Skin of body (tissue), 2 donors: Measurements from ENCODE around the gene FETUB. TPM values are rescaled to one million over a fixed set of nuclear protein-coding genes. Genes with fewer than 3 reads are reported as not detected.

Source experiments
- DNase-seq: peaks from one replicate; lab custom pipeline; 2025; lab: John Stamatoyannopoulos, UW
- total RNA-seq: library from RNA; depleted of rRNA; stranded (reverse); fragments of >200 nt; gene quantifications from one replicate; pipeline ENCODE4 v1.2.3, GENCODE V29; 2014

FETUB gene, protein sequence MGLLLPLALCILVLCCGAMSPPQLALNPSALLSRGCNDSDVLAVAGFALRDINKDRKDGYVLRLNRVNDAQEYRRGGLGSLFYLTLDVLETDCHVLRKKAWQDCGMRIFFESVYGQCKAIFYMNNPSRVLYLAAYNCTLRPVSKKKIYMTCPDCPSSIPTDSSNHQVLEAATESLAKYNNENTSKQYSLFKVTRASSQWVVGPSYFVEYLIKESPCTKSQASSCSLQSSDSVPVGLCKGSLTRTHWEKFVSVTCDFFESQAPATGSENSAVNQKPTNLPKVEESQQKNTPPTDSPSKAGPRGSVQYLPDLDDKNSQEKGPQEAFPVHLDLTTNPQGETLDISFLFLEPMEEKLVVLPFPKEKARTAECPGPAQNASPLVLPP
- total RNA-seq = 0.49 TPM

DNA sequence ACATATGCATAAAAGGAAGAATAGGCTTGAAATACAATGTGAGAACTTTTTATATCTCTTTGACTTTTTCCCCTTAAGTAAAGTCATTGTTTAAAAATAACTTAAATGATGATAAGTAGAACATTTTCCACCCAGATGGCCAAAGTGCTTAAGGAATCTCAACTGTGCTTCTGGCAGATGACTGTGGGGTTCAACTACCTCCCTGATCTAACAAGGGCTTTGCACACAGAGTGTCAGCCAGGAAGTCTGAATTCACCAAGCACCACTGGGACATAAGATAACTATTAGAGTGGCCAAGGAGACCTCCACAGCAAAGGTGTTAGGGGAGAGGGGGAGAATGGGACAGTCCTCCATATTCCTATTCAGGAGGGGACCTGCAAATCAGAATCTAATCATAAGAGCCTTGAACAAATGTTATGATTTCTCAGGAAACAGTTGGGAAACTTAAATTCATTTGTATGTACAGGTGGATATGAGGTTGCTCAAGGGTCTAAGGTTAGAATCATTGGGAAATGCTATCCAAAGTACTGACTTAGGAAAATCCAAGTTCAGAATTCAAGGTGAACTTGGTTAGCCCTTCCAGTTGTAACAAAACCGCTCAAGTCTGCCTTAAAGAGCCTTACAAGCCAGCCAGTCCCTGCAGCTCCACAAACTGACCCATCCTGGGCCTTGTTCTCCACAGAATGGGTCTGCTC, at the start of gene FETUB:
Gene FETUB, plus strand, starts transcription at position 622 of the 695 bp plus-strand sequence. Its CDS starts 62 bp downstream, at position 684.
- no peak for DNase-seq

DNA sequence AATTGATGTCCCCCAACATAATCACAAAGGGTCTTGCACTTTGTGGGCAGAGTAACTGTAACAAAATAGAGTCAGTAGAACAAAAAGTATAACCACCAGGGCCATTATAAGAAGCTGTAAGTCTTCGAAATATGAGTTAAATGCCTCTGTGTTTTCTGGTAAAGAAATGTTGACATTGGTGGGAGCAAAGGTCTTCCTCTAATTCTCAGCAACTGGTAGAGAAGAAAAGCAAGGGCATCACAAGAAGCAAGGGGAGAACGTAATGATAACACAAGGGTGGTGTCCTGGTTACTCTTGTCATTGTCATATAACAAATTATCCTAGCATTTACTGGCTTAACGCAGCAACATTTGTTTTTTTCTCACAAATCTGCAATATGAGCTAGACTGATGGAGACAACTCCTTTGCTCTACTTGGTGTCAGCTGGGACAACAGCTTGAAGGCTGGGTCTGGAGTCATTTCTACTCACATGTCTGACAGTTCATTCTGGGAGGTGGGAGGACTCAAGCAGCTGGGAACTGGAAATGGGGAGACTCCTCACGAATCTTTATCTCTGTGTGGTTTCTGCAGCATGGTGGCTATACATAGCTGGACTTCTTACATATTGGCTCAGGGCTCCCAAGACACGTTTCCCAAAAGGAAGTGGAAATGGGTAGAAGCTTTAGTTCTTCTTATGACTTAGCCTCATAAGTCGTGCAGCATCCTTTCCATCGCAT, 49.5 kb upstream of the FETUB start:
- DNase-seq = no peak

DNA sequence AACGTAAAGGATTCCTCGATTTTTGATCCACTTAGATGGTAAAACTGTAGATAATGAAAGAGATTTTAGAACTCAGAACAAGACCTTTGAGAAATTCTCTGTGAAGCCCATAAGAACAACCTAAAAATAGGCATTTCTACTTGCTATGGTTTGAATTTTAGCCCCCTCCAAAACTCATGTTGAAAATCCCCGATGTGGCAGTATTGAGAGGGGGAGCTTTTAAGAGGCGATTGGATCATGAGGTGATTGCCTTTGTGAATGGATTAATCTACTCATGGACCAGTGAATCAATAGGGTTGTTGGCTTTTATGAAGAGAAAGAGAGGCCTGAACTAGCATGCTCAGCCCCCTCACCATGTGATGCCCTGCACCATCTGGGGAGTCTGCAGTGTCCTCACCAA, 47.5 kb upstream of the FETUB start:
- DNase-seq = no peak

DNA sequence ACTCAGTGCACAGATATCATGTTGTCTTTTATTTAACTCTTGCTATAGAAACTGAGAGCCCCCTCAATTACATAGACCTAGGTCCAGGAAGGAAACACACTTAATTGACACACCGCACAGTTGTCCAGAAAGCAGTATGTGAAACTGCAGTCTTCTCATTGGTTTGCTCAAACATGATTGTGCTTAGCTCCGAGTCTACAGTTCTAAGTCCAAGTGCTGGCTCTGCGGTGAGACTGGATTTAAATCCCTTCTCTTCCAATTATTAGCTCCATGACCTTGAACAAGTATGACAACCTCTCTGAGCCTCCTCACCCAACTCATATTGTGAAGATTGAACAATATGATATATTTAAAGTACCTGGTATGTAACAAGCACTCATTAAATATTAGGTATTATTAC, 46.3 kb upstream of the FETUB start:
- DNase-seq = no peak

DNA sequence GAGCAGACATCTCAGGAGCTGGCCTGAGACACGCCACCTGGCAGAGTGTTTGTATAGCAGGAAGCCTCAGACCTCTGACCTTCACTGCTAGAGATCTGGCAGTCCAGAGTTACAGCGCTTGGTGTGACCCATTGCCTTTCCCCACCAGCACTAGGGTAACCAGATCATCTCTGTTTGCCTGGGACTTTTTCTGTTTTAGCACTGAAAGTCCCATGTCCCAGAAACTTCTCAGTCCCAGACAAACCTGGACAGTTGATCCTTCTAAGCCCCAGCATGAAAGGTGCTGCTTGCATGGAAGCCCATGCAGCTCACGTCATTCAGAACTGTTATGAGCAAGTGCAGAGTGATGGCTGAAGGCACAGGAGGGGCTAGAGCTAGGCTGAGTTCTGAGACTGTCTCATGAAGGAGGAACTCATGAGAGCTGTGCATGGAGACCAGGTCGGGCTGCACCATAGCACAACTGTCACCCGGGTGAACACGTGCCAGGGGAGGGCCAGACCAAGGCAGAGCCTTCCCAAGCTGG, 45.5 kb upstream of the FETUB start:
- no peak for DNase-seq

DNA sequence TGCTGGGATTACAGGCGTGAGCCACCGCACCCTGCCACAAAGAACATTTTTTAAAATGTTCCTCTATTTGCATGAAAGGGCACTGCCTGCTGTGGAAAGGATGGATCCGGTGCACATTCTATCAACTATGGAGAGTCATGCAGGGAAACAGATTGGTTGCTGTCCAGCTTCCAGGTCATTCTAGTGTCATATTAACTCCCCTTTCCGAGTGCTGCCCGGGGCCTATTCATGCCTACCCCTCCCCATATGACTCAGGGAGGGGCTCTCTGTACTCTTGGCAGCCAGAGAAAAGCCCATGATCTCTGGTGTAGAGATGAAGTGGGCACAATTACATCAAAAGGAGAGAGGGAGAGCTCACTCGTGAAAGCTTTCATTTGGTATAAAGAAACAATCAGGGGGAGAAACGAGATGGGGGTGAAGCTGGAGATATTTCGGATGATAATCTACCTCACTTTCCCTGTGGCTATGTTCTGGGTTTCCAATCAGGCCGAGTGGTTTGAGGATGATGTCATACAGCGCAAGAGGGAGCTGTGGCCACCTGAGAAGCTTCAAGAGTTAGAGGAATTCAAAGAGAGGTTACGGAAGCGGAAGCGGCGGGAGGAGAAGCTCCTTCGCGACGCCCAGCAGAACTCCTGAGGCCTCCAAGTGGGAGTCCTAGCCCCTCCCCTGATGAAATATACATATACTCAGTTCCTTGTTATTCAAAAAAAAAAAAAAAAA, 43.5 kb upstream of the FETUB start:
- DNase-seq = no peak

DNA sequence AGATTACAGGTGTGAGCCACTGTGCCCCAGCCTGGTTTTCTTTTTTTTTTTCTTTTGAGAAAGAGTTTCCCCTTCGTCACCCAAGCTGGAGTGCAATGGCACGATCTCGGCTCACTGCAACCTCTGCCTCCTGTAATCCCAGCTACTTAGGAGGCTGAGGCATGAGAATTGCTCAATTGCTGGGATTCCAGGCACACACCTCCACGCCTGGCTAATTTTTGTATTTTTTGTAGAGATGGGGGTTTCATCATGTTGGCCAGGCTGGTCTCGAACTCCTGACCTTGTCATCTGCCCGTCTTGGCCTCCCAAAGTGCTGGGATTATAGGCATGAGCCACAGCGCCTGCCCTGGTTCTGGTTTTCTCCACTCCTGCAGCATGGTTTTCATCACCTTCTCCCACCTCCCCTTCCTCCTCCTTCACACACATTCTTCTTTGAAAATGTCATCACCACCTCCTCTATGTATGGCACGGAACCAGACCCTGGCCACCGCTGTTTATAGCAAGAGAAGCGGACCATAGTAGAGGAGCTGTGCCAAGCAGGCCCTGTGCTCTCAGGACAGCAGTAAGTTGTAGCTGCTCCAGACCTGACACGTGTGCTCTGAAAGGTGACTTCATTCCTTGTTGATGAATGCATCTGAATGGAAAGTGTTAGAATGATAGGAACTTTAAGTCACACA, 42.0 kb upstream of the FETUB start:
- DNase-seq = no peak

DNA sequence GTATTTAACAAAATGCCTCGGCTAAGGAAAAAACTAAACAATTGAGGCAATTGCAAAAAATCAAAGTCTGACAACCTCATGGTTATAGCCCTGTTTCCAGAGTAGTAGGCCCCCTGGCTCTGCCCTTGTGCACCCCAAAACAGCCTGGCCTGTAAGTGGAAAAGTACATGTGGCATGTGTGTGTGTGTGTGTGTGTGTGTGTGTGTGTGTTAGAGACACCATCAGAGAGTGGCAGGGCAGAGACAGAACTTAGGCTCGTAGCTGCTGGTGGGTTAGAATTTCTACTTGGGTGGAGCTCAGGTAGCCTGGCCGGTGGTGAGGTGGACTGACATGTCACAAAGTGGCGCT, 41.4 kb upstream of the FETUB start:
- no peak for DNase-seq

GRCh38 chr3:186599142-186599784, 40.9 kb upstream of the FETUB start:
- DNase-seq = no peak

GRCh38 chr3:186599785-186600166, 40.4 kb upstream of the FETUB start:
- DNase-seq = no peak

GRCh38 chr3:186600896-186601295, 39.3 kb upstream of the FETUB start:
- no peak for DNase-seq

DNA sequence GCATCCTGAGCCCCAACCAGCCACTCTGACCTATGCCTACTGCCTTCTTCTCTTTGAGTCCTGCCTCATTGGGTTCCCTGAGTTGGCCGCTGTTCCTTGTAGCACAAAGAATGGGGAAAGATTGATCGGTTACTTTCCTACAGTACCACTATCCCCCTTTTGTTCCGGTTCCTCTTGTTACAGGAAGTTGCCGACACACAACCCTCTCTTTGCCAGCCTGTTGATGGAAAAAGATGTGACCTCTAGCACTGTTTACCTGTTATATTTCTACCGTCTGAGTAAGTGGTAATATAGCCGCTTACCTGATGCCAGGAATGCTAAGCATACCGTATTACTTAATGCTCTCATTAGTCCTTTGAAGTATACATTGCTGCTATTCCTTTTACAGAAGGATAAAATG, 37.0 kb upstream of the FETUB start:
- DNase-seq = no peak

DNA sequence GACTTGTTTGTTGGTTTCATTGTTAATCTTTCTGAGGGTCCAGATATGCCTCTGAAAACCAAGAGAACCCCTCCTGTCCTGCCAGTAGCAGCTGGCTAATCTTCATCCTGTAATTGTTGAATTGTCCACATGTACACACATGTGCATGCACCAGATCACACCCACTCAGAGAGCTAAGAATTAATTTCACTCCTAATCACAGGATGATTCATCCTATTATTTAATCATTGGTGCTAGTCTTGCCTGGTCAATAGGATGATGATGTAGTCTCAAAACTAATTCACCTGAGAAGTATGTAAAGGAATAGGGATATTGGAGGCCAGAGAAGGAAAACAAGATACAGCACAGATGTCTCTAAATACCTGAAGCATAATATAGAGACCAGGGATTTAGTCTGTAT, 35.1 kb upstream of the FETUB start:
- DNase-seq = no peak

DNA sequence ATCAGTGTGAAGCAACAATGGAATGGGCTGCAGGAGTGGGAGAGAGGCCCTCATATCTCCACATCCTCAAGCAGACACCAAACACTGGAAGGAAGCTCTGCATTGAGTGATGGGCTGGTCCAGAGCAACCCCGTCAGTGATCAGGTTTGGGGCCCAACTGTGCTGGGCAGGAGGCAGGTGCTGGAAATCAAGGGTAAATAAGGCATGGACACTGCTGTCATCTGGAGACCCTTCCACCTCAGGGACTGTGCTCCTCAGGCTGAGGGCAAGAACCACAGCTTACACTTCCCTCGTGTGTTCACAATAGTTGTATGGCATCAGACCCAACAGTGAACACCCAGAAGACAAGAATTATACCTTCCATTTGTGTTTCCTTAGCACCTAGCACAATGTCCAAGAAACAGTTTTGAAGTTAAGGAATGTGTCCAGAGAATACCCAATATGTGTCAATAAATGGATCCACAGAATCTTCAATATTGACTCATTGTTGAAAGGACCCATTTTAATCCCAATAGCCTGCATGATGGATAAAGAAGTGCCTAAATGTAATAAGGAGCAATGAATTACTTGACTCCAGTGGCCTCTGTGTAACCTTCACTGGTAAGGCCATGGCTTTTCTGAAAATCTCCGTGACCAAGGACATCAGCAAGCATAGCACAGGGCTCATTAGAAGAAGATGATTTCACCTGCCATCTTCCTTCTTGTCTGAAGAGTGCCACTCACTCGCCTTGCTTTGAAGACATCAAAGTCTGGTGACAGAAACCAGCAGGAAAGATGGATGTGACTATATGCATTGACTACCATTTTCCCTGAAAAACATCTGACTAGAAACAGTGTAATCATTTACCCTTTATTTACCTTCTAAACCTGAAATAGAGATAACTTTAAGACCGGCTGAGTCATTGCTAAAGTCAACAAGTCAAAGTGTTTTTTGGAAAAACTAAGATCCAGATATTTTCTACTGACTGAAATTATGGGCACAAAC, 34.3 kb upstream of the FETUB start:
- no peak for DNase-seq

- no peak for DNase-seq
Measured at GRCh38 chr3:186608624-186609215, 31.5 kb upstream of the FETUB start.

DNA sequence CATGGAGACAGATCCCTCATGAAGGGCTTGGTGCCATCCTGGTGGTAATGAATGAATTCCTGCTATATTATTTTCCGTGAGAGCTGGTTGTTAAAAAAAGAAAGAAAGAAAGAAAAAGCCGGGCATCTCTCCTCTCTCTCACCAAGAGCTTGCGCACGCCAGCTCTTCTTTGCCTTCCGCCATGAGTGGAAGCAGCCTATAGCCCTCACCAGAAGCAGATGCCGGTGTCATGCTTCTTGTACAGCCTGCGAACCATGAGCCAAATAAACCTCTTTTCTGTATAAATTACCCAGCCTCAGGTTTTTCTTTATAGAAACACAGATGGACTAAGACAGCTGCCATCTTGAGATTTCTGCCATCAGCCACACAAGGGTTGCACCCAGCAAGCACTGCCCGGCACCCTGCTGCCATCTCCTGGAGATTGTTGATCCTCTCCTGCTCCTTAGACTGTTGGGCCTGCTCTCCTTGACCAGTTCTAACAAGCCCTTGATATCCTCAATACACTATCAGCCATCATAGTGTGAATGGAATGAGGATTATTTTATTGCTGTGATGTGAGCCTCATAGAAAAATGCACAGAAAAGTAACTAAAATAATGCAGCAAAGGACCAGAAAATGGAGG, 30.8 kb upstream of the FETUB start:
- DNase-seq = no peak

DNA sequence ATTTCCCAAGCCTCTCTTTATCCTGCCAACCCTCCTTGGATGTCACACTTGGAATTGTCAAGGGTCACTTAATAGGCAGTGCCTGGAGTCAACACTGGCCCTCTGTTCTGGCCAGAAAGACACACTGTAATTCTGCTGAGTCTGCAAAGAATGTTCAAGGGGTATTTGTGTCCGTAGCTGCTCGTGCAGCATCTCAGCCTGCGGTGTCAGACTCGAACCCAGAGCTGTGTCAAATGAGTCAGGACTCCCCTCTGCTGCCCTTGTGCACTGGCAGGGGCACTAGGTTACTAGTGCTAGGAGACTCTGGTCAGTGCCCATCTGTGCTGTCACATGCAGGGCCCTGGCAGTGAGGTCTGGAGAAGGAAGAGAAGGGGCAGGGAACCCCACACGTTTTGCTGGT, 28.1 kb upstream of the FETUB start:
- DNase-seq = no peak
